ENCODE data around the gene STPG4.

GRCh38 chr2:47048801-47049480 lies 106.2 kb downstream of the STPG4 start:
- TF ChIP-seq EZH2 (IDR thresholded peaks at IDR 0.05) = no peak
- TF ChIP-seq POLR2AphosphoS5 (IDR thresholded peaks at IDR 0.05; ENCODE audit: borderline replicate concordance, low read depth, low read length) = no peak

All from SK-N-MC (cell line).